Heart left ventricle (tissue), 13 donors: Measurements from ENCODE around the gene NCOA1.

Experiments used
- CTCF ChIP-seq, 12 donors: fragments of 200-600 bp; sonication (generic) in 4 of 12; IDR thresholded peaks; one replicate each; pipeline versions ENCODE4 v1.5.0 to v1.8.0; 2018 to 2022; ENCODE audit warnings: antibody characterized with exemption in 12 of 12, mild to moderate bottlenecking in 5 of 12
- POLR2A ChIP-seq, 2 donors: fragments of 450-650 bp; IDR thresholded peaks; one replicate each; pipeline ENCODE4 v1.6.1; 2017; ENCODE audit warnings: antibody characterized with exemption in 2 of 2, mild to moderate bottlenecking in 2 of 2, moderate library complexity in 2 of 2
- donor health status: ischemic (EF 13 %, LVEDD 7.1; RV severe dilation, severe dysfunction).
- donor health status: DM: no; HTN: yes; CAD: no.
- donor health status: DM: no; HTN: no; CAD: no.
- donor health status: ischemic (EF 25% LVEDD 6.9; RV normal size, moderate dysfunction).
- donor health status: ischemic (EF 25% LVEDD 5.7; RV mildly dilated, moderate dysfunction).
- donor health status: ischemic (EF 35%, LVEDD 5.7; RV mildly dilated, moderate dysfunction).
- donor health status: nonischemic (EF 11% LVEDD 7.7; RV severe dilation, severe dysfunction).
- donor health status: DM: yes; HTN: yes; CAD: no.
- donor health status: PGD.
- donor health status: ischemic (EF 29% LVEDD 5.4; RV normal size, mild dysfunction).
- donor health status: nonischemic (EF 23%, LVEDD 6.1; RV moderate dilation, normal function).

- TF ChIP-seq CTCF (IDR thresholded peaks at IDR 0.05) (no peak), POLR2A (IDR thresholded peaks at IDR 0.05) (no peak)
These were observed 226.4 kb downstream of the NCOA1 start for GRCh38 chr2:24717263-24717951.
